GM19025 (cell line): ENCODE measurements around the gene YAF2.

Experiments
- ATAC-seq: cut with Tn5 transposase; IDR thresholded peaks from one replicate; pipeline ENCODE4 v1.9.1; 2021; ENCODE audit warnings: mild to moderate bottlenecking, low read depth, moderate library complexity; ENCODE audit not compliant: unreplicated experiment

Gene YAF2, protein sequence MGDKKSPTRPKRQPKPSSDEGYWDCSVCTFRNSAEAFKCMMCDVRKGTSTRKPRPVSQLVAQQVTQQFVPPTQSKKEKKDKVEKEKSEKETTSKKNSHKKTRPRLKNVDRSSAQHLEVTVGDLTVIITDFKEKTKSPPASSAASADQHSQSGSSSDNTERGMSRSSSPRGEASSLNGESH

DNA sequence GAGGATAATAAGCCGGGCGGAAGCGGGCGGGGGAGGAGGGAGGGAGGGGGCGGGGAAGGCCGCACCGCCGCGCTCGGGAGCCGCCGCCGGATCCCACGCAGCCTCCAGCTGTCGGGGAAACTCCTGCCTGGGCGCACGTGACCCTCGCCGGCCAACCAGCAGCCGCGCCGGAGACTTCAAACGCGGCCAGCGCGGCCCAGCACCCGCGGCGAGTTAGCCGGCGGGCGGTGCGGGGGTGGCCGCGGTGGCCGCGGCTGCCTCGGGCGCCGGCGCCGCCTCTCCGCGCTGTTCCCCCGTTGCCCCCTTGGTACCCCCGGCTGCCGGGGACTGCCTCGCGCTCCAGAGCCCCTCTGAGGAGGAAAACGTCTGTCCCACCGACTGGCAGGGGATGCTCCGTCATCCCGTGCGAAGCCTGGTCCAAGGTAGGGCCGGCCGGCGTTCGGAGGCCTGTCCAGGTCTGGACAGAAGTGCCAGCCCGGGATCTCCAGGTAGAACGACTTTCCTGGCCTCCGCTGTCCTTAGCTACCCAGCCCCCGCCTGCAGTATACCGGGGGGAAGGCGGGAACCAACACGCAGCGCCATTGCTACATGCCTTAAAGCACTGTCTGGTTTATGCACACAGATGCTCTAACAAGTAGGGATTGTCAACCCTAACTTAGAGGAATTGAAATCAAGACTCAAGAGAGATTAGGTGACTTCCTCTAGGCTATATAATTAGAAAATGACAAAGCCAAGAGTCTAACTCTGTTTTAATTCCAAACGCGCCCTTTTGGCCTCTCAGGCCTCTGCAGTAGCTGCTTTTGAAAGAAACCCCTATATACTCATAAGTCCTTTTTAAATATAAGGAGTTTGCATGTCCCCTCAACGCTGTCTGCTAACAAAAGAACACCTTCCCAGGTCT, at the start of gene YAF2:
Gene YAF2 (minus strand): TSS at position 9 of the 901 bp plus-strand sequence. CDS start 68 bp downstream, outside the sequence.
- peak; percentile 75 for ATAC-seq

DNA sequence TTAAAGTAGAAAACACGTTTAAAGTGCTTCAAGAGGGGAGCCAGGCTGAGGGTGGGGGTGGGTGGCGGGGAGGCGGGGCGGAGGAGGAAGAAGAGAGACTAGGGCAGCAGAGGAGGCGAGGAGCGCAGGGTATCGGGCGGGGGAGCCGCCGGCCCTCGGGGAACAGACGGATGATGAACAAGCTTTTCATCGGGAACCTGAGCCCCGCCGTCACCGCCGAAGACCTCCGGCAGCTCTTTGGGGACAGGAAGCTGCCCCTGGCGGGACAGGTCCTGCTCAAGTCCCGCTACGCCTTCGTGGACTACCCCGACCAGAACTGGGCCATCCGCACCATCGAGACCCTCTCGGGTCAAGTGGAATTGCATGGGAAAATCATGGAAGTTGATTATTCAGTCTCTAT, 48.7 kb upstream of the YAF2 start:
- ATAC-seq = no peak

DNA sequence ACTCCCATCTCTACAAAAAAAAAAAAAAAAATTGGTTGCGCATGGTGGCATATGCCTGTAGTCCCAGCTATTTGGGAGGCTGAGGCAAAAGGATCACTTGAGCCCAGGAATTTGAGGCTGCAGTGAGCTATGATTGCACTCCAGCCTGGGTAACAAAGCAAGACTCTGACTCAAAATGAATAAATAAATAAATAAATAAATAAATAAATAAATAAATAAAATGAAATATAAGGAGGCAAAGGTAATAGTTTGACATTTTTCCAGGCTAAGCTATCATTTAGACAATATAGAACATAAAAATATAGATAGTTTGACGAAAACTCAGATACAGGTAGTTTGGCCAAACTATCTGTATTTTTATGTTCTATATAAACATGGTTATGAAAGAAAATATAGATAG, 47.4 kb upstream of the YAF2 start:
- ATAC-seq = no peak

DNA sequence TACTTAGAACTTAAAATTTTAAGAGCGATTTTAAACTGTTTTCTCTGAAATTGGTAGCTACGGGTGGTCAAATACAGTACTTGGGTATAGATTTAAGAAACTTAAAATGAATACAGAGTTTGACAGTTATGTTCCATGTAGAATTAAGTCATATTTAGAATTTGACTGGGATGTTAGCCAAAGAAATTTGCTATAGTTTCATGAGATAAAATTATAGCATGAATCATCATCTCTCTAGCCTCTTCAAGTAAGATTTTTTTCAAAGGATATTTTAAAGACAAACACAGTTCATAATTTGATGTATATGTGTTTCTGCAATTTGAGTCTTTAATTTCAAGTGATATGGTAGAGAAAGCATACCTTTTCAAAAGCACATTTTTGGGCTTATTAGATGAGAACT, 46.8 kb upstream of the YAF2 start:
- ATAC-seq = no peak

DNA sequence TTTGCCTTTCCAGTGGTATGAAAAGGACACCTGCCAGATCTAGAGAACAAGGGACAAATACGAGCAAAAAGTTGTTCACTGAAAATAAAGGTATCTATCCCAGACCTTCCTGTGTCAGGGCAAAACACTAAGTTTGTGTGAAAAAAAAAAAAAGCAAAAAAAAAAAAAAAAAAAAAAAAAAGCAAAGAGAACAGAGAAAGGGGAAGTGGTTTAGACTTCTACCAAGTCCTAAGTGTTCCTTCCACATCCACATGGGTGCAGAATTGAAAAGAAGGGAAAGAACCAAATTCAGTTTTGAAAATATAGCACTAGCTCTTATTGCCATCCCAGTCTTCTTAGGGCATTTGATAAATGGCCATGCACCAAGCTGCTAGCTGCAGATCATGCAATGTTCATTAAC, 46.1 kb upstream of the YAF2 start:
- ATAC-seq = no peak

DNA sequence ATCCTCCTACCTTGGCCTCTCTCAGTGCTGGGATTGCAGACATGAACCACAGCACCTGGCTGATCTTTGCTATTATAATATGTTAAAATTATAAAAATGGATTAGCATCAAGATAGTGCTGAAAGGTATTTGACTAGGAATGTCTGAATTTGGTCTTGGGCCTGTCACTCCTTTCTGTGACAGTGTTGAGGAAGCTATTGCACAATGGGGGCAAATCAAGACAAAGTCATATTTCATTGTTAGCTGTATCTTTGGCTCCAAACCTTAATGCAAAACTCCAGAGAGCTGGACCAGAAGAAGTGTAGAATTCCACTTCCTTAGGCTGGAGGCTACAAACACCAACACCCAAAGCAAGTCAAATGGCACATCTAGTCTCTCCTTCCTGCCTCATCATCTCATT, 45.7 kb upstream of the YAF2 start:
- ATAC-seq = no peak

DNA sequence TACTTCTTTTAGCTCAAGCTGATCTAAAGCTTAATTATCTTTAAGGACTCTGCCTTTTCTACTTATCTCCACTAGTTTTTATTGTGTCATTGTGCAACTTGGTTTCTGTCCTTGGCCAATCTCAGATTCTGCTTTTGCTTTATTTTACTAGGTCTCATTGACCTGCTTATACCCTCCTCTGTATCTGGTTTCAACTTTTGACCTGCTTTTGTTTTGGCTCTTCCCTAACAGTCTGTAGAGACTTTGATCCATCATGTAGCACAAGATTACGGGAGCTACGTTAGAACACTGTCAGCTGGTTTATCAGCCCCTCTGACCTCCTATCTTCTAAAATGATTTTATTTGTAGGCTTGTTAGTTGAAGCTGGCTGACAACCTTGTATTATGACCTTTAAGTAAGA, 44.2 kb upstream of the YAF2 start:
- ATAC-seq = no peak

DNA sequence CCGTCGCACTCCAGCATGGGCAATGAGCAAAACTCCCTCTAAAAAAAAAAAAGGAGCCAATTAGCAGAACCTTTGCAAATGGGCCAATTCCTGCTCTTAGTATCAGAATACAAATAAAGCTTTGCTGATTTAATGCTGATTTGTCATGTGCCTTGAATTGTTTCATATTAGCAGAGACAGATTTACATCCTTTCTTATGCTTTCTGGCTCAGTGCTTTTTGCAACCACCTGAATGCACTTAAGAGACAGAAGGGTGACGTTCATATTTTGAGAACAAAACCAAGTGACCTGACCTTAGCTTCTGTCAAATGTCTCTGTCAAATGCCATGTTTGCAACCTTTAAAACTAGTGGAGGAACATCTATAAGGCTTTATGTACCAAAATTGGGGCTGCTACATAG, 43.8 kb upstream of the YAF2 start:
- no peak for ATAC-seq

DNA sequence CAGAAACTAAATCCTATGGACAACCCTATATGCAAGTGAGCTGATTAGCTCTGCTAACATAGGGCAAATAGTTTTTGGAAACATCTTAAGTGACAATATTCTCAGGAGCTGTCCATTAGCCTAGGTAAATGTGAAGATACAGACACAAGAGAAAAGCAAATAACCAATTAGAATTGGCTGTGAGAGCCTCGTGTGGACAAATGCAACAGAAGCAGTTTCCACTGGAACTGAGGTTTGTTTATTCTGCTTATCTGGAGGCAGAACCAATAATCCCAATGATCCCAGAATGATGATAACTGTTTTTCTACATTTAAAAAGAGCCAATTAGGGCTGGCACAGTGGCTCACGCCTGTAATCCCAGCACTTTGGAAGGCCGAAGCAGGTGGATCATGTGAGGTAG, 43.2 kb upstream of the YAF2 start:
- ATAC-seq = no peak

DNA sequence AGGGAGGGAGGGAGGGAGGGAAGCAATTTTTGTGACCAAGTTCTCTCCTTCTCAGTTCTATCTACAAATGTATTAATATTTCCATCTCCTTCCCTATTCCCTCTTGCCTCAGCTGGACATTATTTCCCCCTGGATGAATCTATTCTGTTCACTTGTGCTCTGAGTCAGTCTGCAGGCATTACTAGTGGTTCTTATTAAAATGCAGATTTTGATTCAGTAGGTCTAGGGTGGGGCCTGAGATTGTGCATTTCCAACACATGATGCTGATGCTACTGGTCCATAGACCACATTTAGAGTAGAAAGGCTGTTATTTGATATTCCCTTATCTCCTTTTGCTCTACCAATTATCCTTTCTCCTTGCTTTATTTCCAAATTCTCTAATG, 40.1 kb upstream of the YAF2 start:
- no peak for ATAC-seq

DNA sequence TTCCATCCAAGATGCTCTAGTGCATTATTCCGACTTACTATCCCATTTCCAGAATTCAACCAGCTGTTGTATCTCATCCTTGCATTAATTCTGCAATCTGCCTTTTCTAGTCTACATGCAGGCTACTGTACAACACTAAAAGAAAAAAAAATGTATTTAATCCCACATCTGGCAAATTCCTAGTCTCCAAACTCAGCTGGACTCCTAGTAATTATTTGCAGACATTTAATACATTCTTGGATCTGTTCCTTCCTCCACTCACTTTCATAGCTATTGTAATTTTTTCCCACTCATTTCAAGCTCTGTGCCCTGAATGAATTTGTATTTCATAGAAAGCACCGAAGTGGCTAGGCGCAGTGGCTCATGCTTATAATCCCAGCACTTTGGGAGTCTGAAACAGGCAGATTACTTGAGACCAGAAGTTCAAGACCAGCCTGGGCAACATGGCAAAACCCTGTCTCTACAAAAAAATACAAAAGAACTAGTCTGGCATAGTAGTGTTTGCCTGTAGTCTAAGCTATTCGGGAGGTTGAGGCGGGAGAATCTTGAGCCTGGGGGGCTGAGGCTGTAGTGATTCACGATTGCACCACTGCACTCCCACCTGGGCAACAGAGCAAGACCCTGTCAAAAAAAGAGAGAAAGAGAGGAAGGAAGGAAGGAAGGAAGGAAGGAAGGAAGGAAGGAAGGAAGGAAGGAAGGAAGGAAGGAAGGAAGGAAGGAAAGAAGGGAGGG, 39.5 kb upstream of the YAF2 start:
- no peak for ATAC-seq

DNA sequence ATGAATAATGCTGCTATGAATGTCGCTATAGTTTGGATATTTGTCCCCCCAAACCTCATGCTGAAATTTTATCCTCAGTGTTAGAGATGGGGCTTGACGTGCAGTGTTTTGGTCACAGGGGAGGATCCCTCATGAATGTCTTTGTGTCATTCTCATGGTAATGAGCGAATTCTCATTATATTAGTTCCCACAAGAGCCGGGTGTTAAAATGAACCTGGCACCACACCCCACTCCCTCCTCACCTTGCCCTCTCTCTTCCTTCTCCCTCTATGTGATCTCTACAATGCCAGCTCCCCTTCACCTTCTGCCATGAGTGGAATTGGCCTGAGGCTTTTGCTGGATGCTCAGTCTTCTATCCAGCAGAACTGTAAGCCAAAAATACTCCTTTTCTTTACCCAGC, 37.5 kb upstream of the YAF2 start:
- no peak for ATAC-seq

DNA sequence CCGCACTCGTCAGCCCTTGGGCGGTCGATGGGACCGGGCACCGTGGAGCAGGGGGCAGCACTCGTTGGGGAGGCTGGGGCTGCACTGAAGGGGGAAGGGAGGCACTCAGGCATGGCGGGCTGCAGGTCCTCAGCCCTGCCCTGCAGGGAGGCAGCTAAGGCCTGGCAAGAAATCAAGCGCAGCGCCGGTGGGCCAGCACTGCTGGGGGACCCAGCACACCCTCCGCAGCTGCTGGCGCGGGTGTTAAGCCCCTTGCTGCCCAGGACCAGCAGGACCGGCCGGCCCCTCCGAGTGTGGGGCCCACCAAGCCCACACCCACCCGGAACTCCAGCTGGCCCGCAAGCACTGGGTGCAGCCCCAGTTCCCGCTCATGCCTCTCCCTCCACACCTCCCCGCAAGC, 35.7 kb upstream of the YAF2 start:
- ATAC-seq = no peak

DNA sequence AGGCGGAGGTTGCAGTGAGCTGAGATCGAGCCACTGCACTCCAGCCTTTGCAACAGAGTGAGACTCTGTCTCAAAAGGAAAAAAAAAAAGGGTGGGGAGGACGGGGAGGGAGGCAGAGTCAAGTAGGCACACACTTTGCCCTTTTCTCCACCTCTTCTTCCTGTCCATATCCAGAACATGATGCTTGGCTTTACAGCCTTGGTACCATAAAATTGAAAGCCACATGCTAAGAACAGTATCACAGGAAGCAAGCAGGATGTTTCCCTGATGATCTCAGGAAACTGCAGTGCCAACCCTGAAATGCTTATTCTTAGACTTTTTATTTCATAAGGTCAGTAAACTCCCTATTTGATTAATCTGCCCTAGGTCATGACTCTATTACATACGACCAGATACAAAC, 32.5 kb upstream of the YAF2 start:
- no peak for ATAC-seq

DNA sequence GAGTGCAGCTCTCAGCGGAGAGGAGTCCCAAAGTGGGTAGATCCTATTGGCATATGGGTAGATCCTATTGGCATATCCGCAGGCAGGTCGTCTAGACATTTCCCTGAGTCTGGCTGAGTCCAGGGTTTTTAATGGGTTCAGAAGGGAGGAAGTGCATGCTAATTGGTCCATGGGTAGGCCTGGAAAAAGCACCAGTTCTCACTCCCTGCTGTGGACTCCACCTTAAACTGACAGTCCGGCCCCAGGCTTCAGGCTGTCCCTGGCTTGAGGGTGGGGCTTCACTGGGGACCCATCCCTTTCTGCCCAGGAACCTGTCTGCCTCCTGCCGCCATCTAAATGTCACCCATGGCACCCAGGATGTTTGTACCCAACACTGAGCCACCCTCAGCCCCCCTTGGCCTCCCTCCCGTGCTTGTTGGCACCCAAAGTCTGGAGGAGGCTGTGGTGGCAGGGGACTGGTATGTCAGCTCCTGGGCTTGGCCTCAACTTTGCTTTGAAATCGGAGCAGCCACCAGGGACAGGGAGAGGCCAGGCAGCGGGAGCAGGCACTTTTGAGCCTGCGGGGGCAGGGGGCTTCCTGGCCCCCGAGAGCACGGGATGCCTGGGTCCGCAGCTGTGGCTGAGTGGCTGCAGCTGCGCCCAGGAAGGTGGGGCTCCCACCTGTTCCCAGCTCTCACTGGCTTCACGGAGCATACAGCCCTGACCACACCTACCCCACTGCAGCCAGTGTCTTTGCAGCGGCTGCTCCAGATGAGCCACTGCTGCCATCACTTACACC, 29.6 kb upstream of the YAF2 start:
- no peak for ATAC-seq

DNA sequence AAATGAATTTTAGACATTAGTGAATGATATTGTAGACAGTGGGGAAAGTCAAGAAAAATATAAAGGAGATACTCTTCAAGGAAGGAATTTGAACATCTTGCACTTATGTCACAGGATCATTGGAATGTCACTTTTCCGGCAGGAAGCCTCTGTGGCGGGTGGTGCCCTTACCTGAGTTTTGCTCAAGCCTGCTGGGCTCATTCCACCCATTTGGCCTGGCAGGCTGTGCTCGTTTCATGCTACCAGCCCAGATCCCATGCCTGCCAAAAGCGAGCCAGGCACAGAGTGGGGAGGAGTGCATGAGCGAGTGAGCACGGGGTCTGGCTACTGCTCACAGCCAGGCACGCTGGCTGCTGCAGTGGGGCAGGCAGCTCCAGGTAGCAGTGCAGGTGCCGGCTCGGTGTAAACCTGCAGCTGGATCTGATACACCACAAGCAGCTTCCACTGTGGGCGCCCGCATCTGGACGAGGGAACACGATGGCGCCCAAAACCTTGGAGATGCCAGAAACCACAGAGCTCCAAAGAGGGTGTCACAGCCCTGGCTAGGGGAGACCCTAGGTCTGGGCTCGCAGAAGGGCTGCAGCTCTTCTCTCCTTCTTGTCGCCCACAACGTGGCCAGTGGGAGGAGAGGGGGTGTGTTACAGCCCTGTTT, 28.7 kb upstream of the YAF2 start:
- ATAC-seq = no peak

DNA sequence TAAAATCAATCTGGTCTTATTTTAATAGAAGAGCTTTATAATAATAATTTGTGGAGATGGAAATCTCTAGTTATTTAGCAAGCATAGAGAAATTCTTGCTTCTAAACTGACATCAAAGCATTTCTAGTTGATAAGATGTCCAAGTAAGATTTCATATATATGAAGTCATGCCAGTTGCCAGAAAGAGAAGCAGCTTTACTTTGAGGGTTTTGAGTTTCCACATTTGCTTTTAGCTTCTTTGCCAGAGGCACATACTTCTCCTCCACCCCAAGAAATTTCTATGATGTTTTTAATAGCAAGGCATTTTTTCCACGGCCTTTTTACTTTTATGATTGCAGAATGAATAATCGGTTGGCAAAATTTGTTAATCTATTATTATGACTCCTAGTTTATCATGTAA, 24.2 kb upstream of the YAF2 start:
- no peak for ATAC-seq

DNA sequence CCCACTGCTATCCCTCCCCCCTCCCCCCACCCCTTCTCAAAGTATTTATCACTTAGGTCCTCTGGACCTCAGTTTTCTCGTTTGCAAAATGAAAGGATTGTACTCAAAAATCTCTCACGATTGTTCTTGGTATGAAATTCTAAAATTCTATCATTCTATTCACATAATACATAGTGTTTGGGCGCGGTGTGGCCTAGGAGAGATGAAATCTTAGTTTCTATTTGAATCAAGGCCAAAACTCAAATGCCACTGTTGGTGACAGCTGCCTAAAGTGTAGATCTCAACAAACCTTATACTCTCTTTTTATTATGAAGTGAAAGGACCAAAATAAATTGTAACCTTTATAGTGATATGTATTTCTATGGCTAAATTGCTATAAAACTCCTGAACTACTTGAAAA, 23.7 kb upstream of the YAF2 start:
- ATAC-seq = no peak

DNA sequence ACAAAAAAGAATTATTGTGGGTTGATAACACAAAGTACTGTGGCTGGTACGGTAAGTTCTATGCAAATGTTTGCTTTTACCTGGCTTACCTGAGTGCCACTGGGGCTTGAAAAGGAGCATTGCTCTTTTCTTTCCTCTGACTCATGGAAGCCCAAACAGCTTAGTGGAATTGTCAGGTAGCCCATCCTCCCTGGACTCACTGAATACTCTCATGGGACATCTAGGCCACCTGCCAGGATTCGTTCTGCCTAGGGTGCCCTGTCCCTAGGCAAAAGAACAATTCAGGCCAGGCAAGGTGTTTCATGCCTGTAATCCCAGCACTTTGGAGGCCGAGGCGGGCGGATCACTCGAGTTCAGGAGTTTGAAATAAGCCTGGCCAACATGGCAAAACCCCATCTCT, 22.5 kb upstream of the YAF2 start:
- ATAC-seq = no peak

DNA sequence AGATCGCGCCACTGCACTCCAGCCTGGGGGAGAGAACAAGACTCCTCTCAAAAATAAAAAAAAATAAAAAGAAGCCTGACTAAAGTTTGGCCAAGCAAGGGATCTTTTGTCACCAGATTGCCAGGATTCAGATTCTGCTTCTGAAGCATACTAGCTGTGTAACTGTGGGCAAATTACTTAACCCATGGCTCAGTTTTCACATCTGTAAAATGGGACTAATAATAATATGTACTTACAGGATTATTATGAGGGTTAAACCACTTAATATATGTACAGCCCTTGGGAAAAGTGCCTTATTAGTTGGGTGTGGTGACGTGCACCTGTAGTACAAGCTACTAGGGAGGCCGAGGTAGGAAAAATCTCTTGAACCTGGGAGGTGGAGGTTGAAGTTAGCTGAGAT, 21.7 kb upstream of the YAF2 start:
- no peak for ATAC-seq
